Type B pancreatic cell (in vitro differentiated cells): ENCODE results near the gene HOXA9. TPM values are rescaled to one million over a fixed set of nuclear protein-coding genes. Genes with fewer than 3 reads are reported as not detected.

Experiments used
- DNase-seq: peaks from one replicate; pipeline ENCODE4 v3.0.0; 2021; ENCODE audit warnings: mixed read lengths; ENCODE audit not compliant: unreplicated experiment; ENCODE audit errors: extremely low spot score
- H3K27ac Mint-ChIP-seq: 2 replicates; pipeline ENCODE4 v1.8.0; 2021; ENCODE audit warnings: mild to moderate bottlenecking, mixed read lengths
- H3K27me3 Mint-ChIP-seq: 2 replicates; pipeline ENCODE4 v1.8.0; 2021; ENCODE audit warnings: mixed read lengths
- H3K36me3 Mint-ChIP-seq: 2 replicates; pipeline ENCODE4 v1.8.0; 2021; ENCODE audit warnings: mixed read lengths
- H3K4me1 Mint-ChIP-seq: one replicate; pipeline ENCODE4 v1.8.0; 2021; ENCODE audit warnings: mixed read lengths; ENCODE audit not compliant: unreplicated experiment
- H3K4me3 Mint-ChIP-seq: 2 replicates; pipeline ENCODE4 v1.8.0; 2021; ENCODE audit warnings: mild to moderate bottlenecking, mixed read lengths
- H3K9me3 Mint-ChIP-seq: 2 replicates; pipeline ENCODE4 v1.8.0; 2021; ENCODE audit warnings: mixed read lengths
- microRNA-seq: library from miRNA; unstranded; fragments of <30 nt; microRNA quantifications from one replicate; pipeline ENCODE4, GENCODE V29; 2020
- total RNA-seq: library from RNA; stranded (reverse); gene quantifications from 2 replicates; pipeline ENCODE4 v1.2.1, GENCODE V29; 2021; ENCODE audit warnings: low replicate concordance
- TF ChIP-seq, protein P1 (sequence below): fragments of 200-600 bp; sonication (generic); conservative IDR thresholded peaks from 2 replicates; pipeline ENCODE4 v1.5.0; 2021; ENCODE audit warnings: antibody characterized with exemption, mild to moderate bottlenecking

Gene HOXA9
- total RNA-seq, 1 donor from 2014 or later, result 4.1 TPM

DNA sequence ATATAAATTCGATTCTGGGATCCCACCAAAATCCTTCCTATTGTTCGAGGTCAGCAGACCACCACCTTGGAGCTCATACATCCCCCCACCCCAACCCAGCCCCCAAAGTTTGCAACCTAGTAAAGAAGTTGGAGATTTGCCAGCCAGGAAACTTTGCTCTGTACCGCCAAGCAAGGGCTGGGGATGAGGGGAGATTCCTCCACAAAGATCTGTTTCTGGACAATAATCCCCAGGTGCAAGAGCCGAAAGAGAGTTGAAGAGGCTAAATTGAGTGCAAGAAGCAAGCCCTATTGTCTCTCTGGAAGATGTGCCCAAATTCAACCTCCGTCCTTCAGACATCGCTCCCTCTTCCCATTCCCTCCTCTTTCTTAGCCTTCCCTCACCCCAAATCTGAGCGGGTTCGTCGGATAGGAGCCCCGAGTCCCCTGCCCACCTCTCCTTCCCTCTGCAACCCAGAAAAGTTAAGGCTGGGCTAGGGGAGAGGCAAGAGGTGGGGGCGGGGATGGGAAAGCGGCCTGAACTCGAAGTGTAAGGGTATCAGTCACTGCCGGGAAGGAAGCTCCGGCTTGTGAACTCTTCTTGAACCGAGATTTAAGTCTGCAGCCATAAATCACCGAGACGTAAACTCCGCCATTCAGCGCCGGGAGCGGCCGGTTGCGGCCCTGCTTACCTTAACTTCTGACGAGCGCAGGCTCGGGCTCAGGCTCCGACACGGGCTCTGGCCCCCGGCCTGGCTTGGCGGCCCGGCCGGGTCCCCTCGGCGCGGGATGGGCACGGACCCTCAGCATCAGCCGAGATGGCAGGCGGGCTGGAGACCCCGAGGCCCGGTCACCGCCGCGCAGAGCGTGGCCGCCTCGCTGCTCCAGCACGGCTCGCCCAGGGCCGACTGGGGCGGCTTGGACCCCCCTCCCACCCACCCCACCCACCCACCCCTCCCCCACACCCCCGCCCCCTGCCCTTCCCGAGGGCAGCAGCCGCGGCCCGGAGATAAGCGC lies 52.1 kb downstream of the HOXA9 start:
- TF ChIP-seq, protein P1, sequence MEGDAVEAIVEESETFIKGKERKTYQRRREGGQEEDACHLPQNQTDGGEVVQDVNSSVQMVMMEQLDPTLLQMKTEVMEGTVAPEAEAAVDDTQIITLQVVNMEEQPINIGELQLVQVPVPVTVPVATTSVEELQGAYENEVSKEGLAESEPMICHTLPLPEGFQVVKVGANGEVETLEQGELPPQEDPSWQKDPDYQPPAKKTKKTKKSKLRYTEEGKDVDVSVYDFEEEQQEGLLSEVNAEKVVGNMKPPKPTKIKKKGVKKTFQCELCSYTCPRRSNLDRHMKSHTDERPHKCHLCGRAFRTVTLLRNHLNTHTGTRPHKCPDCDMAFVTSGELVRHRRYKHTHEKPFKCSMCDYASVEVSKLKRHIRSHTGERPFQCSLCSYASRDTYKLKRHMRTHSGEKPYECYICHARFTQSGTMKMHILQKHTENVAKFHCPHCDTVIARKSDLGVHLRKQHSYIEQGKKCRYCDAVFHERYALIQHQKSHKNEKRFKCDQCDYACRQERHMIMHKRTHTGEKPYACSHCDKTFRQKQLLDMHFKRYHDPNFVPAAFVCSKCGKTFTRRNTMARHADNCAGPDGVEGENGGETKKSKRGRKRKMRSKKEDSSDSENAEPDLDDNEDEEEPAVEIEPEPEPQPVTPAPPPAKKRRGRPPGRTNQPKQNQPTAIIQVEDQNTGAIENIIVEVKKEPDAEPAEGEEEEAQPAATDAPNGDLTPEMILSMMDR, result no peak
- Mint-ChIP-seq H3K27me3 (peaks cover 55% of the 10 kb centered on the region), H3K9me3 (no peaks in the 10 kb centered on the region), H3K4me3 (peak overlapping the region; percentile 97), H3K27ac (peak overlapping the region; percentile 97), H3K4me1 (peaks cover 23% of the 10 kb centered on the region), H3K36me3 (peaks cover 54% of the 10 kb centered on the region)
- DNase-seq, result peak; percentile 86

Small RNA genes within 50 kb of the gene (microRNA-seq; reads per million reads assigned to microRNA genes)
- gene MIR196B, result 68.6 reads per million, percentile 59 among the genes with 10 or more reads in this experiment

Other genes starting within 250 kb of the HOXA9 start
- 9.5 and 22.0 TPM in 2 replicates for gene HOXA1, start 69.5 kb downstream of the HOXA9 start, total RNA-seq
- gene HOXA2, start 62.9 kb downstream of the HOXA9 start, total RNA-seq, result 7.7 and 26.8 TPM in 2 replicates
- gene HOXA4, start 34.8 kb downstream of the HOXA9 start, total RNA-seq, result 28.5 and 37.6 TPM in 2 replicates
- 55.0 and 77.7 TPM in 2 replicates for gene HOXA5, start 21.9 kb downstream of the HOXA9 start, total RNA-seq
- gene HOXA6, start 17.8 kb downstream of the HOXA9 start, total RNA-seq, result 4.2 and 10.9 TPM in 2 replicates
- 40.5 and 92.8 TPM in 2 replicates for gene HOXA3, start 13.0 kb downstream of the HOXA9 start, total RNA-seq
- 3.2 and 6.2 TPM in 2 replicates for gene HOXA7, start 8.9 kb downstream of the HOXA9 start, total RNA-seq
- 0.29 and 4.9 TPM in 2 replicates for gene HOXA10, start 8.8 kb upstream of the HOXA9 start, total RNA-seq
- gene HOXA11, start 19.7 kb upstream of the HOXA9 start, total RNA-seq, result 1.2 TPM in 1 of 2 replicates, not detected in the other
- gene HOXA13, start 34.6 kb upstream of the HOXA9 start, total RNA-seq, result 0.75 and 1.5 TPM in 2 replicates
- gene EVX1, start 77.3 kb upstream of the HOXA9 start, total RNA-seq, result 0.41 and 0.71 TPM in 2 replicates